GM19438 (cell line): ENCODE measurements around the gene ZNF407.

Source experiments
- ATAC-seq: cut with Tn5 transposase; IDR thresholded peaks from one replicate; pipeline ENCODE4 v1.9.1; 2021; ENCODE audit warnings: low read depth; ENCODE audit not compliant: unreplicated experiment

Gene ZNF407

DNA sequence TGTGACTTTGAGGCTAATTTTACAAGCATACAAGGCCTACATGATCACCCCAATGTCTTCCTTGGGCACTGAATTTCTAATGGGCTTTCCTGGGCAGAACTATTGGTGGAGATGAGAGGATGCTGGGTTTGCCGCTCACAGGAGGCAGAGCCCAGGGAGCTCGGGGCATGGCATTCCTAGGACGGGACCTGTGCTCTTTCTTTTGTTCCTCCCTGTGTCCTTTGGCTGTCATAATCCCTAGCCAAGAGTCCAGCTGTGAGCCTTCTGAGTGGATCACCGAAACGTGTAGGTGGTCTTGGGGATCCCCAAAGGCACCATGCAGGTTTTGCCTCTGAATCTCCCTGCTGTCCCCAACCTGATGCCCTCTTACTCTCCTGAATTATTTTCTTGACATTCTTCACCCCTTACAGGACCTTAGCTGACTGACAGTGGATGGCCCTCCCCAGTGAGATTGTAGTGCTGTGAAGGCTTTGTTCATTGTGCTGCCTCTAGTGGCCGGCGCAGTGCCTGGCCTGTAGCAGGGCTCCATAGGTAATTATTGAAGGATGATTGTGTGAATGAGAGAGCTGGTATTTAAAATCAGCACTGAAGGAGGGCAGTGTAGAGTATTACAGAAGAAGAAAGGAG is 221.9 kb downstream of the ZNF407 start:
- peak; percentile 84 for ATAC-seq

DNA sequence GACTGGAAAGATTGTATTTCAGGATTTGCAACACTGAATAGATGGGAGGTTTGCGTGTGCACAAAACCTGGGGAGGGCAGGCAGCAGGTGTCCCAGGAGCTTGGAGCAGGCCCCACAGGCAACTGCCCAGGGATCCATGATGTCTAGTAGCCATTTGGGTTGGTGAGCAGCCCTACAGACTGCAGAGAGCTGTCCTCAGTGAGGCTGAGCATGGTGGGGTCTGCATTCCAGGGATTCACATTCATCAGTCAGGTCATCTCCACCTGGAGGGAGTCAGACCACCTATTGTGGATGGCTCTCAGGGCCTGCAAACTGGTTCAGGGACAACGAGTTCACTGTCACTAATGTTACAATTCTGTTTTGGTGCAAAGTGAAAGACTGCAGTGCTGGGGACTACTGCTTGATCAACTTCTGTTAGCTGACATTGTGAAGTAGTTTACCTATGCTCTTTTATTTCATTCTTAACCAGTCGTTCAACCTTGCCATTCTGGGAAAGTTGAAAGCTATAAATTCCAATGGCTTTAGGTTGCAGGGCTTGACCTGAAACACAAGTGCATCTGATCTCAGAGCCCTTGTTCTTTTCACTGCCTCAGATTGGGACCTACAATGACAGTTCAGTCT is 222.6 kb downstream of the ZNF407 start:
- no peak for ATAC-seq

DNA sequence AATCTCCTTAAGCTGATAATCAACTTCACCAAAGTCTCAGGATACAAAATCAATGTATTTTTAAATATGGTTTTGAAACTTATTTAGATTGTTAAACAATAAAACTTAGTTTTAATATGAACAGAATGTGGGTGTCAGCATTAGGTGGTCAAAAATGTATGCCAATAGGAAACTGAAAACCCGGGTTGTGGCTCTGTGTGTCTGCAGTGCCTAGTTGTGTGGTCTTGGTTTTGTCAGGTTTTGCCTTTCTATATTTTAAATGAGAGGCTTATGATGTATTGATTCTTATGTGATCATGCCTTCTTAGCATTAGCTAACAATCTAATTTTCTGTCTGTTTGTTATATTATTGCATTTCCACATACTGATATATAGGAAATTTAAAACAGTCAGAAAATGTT is 227.8 kb downstream of the ZNF407 start:
- no peak for ATAC-seq

DNA sequence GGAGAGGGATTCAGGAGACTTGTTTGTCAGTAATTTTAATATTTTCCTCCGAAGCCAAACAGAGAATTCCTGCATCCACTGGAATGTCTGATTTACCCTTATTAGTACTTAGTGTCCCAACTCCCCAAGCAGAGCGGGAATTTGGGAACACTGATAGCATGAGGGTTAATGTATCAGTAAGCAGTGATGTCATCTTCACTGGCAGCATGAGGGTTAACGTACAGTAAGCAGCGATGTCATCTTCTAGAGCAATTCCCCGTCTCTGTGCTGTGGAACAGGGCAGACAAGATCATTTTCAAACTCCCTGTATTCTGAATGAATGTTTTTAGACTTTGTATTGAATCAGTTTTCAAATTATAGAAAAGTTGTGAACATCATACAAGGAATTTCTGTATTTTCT is 228.9 kb downstream of the ZNF407 start:
- no peak for ATAC-seq

DNA sequence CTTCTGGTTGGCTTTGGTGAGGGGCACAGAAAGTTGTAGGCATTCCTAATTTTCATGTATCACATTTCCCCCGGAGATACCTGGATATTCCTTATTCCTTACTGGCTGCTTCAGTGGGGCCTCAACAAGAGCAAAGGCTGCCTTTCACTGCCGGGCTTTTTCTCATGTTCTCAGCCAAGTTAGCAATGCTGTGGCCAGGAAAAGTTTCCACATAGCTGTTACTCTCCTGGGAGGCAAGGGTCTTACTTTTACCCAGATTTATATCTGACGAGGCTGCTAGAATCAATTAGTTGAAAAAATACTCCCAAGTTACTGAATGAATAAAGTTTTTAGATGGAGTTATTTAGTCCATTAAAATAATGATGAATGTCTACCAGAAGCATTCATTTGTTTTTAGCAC is 230.5 kb downstream of the ZNF407 start:
- no peak for ATAC-seq

DNA sequence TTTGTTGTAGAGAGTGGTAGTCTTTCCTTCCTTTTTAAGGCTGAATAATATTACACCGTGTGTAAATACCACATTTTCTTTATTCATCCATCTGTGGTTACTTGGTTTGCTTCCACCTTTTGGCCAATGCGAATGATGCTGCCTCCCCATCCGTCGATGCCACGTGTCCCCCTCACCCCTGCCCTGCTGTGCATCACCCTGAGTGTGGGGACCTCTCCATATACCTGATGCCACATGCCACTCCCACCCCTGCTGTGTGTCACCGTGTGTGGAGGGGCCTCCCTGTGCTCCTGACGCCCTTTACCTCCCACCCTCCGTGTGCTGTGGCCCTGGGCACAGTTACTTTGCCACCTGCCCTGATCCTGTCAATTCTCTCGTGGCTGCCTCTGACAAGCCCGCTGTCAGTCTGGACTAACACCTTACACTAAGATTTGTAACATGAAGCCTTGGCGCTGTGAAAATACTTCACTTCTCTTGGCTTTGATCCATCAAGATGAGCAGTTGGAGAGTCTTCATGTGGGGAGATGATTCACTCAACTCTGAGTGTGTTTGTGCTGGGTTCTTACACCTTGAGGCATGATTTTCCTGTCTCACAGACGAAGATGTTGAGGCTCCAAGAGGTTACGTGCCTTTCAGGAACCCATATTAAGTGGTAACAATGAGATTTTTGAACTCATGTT is 234.0 kb downstream of the ZNF407 start:
- no peak for ATAC-seq

DNA sequence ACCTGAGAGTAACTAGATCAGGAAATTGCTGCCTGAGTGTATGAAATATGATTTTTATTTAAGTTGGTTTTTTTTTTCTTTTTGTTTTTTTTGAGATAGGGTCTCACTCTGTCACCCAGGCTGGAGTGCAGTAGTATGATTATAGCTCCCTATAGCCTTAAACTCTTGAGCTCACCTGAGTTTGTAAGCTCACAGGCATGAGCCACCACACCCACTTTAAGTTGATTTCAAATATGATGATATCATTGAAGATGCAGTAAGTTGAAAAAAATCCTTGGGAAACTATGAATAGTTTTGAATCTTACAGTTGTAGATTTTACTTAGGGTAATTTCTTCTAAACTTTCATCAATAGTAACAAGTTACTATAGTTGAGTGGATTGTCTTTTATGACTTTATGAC is 234.7 kb downstream of the ZNF407 start:
- no peak for ATAC-seq

DNA sequence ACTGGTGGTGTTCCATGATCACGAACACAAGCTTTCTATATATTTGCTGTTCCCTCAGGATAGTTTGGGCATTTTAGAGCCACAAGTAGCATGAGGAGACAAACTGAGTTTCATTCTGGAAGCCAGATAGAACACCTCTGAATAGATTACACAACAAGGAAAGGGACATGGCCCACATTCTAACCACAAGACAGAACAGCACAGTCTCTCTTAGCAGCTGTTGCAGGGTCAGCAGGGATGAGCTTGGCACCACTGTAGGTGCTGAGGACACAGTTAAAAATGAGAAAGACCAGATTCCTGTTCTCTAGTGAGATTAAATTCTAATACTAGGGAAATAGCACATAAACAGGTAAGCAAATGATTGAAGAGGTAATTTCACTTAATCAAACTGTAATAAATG is 235.3 kb downstream of the ZNF407 start:
- no peak for ATAC-seq

DNA sequence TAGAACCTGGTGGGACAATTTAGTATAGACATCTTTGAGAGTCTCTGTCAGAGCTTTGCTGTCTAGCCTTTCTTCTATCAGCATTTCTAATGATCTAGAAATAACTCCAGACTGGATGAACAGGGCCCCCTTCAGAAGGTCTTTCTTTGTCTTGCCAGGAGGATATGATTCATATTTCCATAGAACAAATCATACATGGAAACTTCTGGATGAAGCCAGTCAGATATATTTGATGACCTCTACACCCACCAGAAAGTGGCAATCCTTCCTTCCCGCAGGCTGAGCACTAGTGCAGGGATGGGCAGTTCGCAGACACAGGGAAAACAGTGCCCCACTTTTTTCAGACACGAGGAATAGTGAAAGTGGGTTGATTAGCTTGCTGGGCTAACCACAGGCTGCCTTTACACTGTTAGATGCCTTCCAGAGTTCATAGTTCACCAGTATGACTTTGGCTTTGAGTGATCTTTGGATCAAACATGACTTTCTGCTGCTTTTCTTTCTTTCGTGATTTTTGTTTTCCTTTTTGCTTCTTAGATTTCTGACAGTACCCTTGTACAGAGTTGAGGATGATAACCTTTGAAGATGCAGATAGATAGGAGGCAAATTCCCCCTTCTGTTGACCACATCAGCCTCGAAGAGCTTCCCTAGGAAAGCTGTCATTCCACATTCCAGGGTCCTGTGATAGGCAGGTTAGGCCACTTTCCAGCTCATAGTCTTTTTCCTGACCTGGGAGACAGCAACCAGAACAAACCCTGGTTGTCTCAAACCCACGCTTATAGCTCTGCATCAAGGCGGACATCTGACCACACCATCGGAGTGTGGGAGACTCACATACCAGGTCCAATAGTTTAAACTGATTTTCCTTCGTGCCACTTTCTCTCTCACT is 237.0 kb downstream of the ZNF407 start:
- ATAC-seq = no peak

DNA sequence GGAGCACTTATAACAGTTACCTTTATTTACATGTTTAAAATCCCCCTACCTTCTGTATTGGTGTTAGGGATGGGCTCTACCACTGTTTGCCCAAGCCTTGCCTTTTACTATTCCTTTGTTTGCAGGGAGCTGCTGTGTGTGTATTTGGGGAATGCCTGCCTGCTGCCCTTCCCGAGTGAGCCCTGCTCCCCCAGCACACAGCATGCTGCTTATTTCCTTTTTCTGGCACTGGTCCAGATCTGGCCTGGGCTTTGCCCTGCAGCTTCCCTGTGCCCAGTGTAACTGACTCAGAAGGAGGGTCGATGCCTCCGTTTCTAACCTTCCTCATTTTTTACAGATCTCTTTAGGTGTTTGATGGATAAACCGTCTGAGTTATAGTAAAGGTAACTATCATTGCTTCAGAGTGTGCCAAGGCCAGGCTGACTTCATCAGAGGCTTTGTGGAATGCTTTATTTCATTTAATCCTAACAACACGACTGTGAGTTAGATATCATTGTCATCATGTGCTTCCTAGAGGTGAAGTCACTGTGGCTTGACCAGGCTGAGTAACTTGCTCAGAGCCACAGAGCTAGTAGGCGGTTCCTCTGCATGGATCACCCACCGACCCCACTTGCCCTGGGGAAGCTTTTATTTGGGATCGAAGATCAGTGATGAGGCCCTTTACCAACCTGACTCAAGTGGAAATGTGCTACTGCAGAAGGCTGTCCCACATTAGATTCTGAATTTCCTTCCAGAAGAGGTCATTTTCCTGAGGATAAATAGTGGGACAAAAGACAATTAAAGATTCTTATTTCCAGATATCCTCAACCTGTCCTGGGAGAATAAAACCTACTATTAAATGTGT is 238.8 kb downstream of the ZNF407 start:
- no peak for ATAC-seq

DNA sequence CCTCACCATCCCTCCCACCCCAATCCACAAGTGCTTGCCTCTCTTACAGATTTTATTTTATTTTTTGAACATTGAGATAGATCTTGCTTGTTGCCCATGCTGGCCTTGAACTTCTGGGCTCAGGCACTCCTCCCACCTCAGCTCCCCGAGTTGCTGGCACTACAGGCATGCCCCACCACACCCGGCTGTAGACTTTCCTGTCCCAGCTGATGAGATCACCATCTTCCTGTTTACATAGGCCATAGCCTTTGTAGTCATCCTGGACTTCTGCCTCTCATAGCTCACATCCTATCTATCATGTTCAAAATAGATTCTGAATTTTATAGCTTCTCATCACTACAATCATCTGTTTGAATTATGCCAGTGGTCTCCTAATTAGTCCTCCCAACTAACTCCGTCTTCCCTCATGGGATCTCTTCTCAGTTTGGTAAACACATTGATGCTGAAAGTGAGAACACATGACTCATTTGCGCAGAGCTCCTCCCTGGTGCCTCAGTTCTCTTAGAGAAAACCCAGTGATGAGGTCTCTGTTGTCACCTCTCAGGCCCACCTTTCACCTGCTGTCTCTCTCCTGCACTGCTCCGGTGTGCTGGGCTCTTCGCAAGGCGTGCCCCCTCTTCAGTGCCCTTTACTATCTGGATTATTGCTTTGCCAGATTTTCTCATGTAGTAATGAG is 243.0 kb downstream of the ZNF407 start:
- ATAC-seq = no peak

DNA sequence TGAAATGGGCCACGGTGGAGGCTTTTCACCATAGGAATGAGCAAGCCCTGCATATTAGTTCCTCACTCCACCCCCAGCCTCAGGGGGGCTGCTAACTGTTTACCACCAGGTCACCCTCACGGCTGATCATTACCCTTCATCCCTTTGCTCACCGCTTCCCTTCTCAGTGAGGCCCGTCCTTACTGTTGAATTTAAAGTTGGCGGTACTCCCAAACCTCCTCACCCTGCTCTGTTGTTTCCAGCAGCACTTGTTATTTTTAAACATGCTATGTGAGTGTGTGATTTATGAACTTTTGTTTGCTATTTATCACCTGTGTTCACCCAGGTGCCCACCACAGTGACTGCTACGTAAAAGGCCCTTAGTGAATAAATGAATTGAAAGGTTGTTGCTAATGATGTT is 243.6 kb downstream of the ZNF407 start:
- ATAC-seq = no peak

DNA sequence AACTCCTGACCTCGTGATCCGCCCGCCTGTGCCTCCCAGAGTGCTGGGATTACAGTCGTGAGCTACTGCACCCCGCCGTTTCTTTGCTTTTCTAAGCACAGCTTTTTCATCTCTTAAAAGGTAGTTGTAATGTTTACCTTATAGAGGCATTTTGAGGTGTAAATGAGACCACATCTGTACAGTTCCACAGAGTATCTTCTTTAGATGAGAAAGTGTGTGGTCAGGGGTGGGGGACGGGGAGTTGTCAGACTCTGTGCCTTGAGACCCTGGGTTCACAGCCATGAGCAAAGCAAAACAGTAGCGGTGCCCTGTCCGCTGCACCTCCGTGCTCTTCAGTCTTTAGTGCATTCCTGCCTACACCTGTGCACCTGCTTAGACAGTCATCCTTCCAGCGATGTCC is 251.6 kb downstream of the ZNF407 start:
- no peak for ATAC-seq

DNA sequence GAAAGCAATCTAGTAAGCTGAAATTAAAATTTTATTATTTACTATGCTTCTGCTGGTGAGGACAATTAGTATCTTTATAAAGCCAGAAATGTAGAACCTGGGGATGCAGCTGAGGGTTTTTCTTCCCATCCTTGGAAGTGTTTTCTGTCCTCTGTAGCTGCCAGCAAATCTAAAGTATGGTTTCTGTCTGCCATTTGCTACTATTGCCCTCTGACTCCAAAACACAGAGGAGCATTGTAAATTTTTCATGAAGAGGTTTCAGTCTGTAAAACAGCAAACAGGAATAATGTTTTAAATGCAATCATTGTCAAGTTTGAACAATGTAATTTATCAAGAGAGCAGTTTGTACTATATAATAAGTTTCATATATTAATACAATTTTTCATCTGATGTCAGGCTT is 258.8 kb downstream of the ZNF407 start:
- no peak for ATAC-seq

DNA sequence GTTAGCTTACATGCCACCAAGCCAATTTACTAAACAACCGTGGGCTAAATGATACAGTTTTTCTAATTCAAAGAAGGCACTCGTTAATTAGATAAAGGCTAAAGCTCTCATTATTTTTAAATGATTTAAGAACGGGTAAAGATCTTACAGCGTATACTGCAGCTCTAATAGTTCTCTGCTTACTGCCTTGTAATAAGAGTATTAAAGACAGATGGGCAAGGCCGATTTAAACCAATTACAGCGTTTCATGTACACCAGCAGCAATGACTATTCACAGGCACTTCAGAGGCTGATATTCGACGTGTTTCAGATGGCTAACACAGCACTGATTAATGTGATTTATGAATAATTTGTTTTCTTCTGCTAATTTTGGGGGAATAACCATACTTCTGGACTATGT is 259.3 kb downstream of the ZNF407 start:
- ATAC-seq = no peak

DNA sequence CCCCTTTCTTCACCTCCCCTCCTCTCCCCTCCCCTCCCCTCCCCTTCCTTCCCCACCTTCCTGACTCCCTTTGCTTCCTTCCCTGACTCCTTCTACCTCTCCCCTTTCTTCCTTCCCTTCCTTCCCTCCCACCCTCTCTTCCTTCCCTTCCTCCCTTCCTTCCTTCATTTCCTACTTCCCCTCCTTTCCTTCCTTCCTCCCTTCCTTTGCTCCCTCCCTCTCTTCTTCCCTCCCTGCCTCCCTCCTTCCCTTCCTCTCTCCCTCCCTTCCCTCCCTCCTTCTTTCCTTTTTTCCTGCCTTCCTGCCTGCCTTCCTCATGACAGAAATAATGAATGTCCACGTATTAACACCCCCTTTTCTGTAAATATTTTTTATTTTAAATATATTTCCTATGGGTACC is 260.2 kb downstream of the ZNF407 start:
- no peak for ATAC-seq

DNA sequence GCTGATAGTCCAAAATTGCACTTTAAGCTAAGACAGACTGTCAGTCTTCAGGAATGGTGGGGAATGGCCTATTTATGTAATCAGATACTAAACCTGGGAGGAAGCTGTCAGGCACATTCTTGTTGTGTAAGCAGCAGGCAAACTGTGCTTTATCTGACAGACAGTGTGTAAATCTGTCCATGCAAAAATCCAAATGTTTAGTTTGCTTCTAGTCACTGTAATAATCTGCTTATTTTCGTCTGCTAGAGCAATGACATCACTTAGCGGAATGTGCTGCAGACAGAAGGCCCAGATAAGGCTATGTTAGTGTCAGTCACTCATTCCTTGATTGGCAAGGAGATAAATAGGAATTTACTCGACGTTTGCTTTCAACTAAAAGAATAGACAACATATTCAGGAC is 263.5 kb downstream of the ZNF407 start:
- no peak for ATAC-seq

DNA sequence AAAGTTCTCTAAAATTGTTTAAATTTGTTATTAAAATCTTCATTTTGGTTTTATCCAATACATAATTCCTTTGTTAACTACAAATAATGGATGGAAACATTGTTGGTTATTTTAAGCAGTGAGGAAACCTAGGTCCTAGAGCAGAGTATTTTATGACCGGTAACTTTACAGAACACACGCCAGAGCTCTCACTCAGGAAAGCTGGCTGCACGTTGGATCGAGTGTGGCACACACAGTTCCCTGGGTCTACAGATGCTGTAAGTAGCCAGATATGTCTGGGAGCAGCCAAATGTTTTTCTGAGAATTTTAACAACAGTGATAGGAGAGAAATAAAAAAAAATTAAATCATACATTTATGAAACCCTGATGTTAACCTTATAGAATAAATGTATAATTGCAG is 264.4 kb downstream of the ZNF407 start:
- ATAC-seq = no peak

DNA sequence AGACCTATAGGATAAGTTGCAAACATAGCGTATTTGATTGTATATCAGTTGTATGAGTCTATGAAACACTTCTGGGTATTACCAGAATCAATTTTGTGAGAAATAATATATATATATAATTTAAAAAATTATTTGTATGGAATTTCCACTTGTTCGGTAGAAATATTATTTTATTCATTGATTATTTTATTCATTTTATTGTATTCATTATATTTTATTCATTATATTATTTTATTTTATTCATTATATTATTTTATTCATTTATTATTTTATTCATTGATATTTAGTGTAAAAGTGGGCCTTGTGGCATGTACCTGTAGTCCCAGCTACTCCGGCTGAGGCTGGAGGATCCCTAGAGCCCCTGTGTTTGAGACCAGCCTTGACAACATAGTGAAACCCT is 268.9 kb downstream of the ZNF407 start:
- no peak for ATAC-seq

DNA sequence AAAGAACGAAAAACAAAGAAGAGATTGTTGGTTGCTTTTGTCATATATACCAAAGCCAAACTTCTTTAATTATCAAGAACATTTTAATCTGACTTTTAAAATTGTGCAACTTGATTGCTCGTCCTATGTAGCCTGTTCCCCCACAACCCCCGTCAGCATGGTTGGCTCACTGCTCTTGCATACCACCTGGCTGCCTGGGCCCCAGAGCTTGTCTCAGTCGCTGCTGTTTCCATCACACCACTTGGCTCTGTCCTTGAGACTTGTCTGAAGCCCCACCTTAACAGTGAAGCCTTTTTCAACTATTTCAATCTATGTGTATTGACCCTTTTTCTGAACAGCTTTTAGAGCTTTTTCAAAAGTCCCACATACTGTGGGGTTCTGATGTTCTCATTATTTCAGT is 270.8 kb downstream of the ZNF407 start:
- no peak for ATAC-seq
